ENCODE results near the gene CAPN7.
"Not testable (repeated sequence)": the region's sequence is repeated elsewhere in the genome, so short reads cannot be mapped to it uniquely, and the experiment has no call there.

The CAPN7 gene

GRCh38 chr3:15205934-15206661 lies at the start of gene CAPN7:
Gene CAPN7 (plus strand): TSS chr3:15206246. CDS start chr3:15206496, 250 bp downstream.
- no peaks in the 10 kb centered on the region for H3K9me3 ChIP-seq (ENCODE audit: control insufficient read depth in 5 of 5, low read length in 5 of 5)
- H3K4me1 ChIP-seq (ENCODE audit: control insufficient read depth in 5 of 5, insufficient read depth in 5 of 5, low read length in 5 of 5), result peaks cover 0 to 43% (median 32%) of the 10 kb centered on the region in 5 donors
- peak within 1 kb of the TSS; percentile 88 to 96 (median 95) for H3K4me3 ChIP-seq (ENCODE audit: low read depth in 1 of 5, low read length in 5 of 5)
- H3K27ac ChIP-seq (ENCODE audit: low read depth, low read length), result peak within 1 kb of the TSS; percentile 94
- peak within 1 kb of the TSS; percentile 94 to 98 (median 98) for H3K9ac ChIP-seq (ENCODE audit: low read length in 5 of 5)
- no peaks in the 10 kb centered on the region for H3K27me3 ChIP-seq (ENCODE audit: control insufficient read depth in 5 of 5, insufficient read depth in 4 of 5, low read length in 5 of 5)
- H3K36me3 ChIP-seq (ENCODE audit: control insufficient read depth in 5 of 5, insufficient read depth in 5 of 5, low read length in 5 of 5), result peaks cover 0 to 3% (median 2%) of the 10 kb centered on the region in 5 donors

DNA sequence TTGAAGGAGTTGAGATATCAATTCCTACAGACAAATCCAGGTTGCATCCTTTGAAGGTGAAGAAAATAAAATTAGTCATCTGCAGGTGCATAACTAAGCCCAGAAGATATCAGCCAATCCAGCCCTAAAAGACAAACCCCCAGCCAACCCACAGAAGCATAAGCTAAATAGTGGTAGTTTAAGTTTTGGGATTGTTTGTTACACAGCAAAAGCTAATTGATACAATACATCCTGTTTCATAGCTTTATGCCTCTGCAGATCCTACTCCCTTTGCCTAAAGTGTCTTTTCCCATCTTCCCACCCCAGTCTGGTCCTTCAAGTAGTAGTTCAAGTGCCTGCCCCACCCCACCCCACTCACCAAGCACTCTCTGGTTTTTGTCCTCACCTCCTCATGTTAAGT lies 48.6 kb upstream of the CAPN7 start:
- Histone ChIP-seq H3K36me3 (ENCODE audit: control insufficient read depth in 5 of 5, insufficient read depth in 5 of 5, low read length in 5 of 5) (no peaks in the 10 kb centered on the region), H3K9me3 (ENCODE audit: control insufficient read depth in 5 of 5, low read length in 5 of 5) (peaks cover 0 to 6% (median 3%) of the 10 kb centered on the region in 5 donors), H3K4me3 (ENCODE audit: low read depth in 1 of 5, low read length in 5 of 5) (no peak overlapping the region), H3K4me1 (ENCODE audit: control insufficient read depth in 5 of 5, insufficient read depth in 5 of 5, low read length in 5 of 5) (peaks cover 0 to 6% (median 0%) of the 10 kb centered on the region in 5 donors), H3K27ac (ENCODE audit: low read depth, low read length) (no peak overlapping the region), H3K9ac (ENCODE audit: low read length in 5 of 5) (no peak overlapping the region), H3K27me3 (ENCODE audit: control insufficient read depth in 5 of 5, insufficient read depth in 4 of 5, low read length in 5 of 5) (peaks cover 10 to 17% (median 12%) of the 10 kb centered on the region in 5 donors)

GRCh38 chr3:15159501-15160136 lies 46.4 kb upstream of the CAPN7 start:
- H3K27ac ChIP-seq (ENCODE audit: low read depth, low read length), result no peak overlapping the region
- peaks cover 0 to 6% (median 0%) of the 10 kb centered on the region in 5 donors for H3K4me1 ChIP-seq (ENCODE audit: control insufficient read depth in 5 of 5, insufficient read depth in 5 of 5, low read length in 5 of 5)
- H3K36me3 ChIP-seq (ENCODE audit: control insufficient read depth in 5 of 5, insufficient read depth in 5 of 5, low read length in 5 of 5), result no peaks in the 10 kb centered on the region
- no peak overlapping the region for H3K9ac ChIP-seq (ENCODE audit: low read length in 5 of 5)
- no peak overlapping the region for H3K4me3 ChIP-seq (ENCODE audit: low read depth in 1 of 5, low read length in 5 of 5)
- peaks cover 8 to 17% (median 10%) of the 10 kb centered on the region in 5 donors for H3K27me3 ChIP-seq (ENCODE audit: control insufficient read depth in 5 of 5, insufficient read depth in 4 of 5, low read length in 5 of 5)
- peaks cover 0 to 6% (median 3%) of the 10 kb centered on the region in 5 donors for H3K9me3 ChIP-seq (ENCODE audit: control insufficient read depth in 5 of 5, low read length in 5 of 5)

- Histone ChIP-seq H3K27me3 (ENCODE audit: control insufficient read depth in 5 of 5, insufficient read depth in 4 of 5, low read length in 5 of 5) (peaks cover 0 to 8% (median 4%) of the 10 kb centered on the region in 5 donors), H3K9me3 (ENCODE audit: control insufficient read depth in 5 of 5, low read length in 5 of 5) (peaks cover 0 to 6% (median 3%) of the 10 kb centered on the region in 5 donors), H3K4me3 (ENCODE audit: low read depth in 1 of 5, low read length in 5 of 5) (no peak overlapping the region), H3K36me3 (ENCODE audit: control insufficient read depth in 5 of 5, insufficient read depth in 5 of 5, low read length in 5 of 5) (no peaks in the 10 kb centered on the region), H3K27ac (ENCODE audit: low read depth, low read length) (no peak overlapping the region), H3K9ac (ENCODE audit: low read length in 5 of 5) (no peak overlapping the region), H3K4me1 (ENCODE audit: control insufficient read depth in 5 of 5, insufficient read depth in 5 of 5, low read length in 5 of 5) (peaks cover 0 to 6% (median 0%) of the 10 kb centered on the region in 5 donors)
Observed at GRCh38 chr3:15160662-15161061, 45.4 kb upstream of the CAPN7 start.

- H3K4me1 ChIP-seq (ENCODE audit: control insufficient read depth in 5 of 5, insufficient read depth in 5 of 5, low read length in 5 of 5), result peaks cover 0 to under 1% (median 0%) of the 10 kb centered on the region in 5 donors
- H3K27ac ChIP-seq (ENCODE audit: low read depth, low read length), result no peak overlapping the region
- no peak overlapping the region for H3K4me3 ChIP-seq (ENCODE audit: low read depth in 1 of 5, low read length in 5 of 5)
- H3K9ac ChIP-seq (ENCODE audit: low read length in 5 of 5), result no peak overlapping the region
- H3K36me3 ChIP-seq (ENCODE audit: control insufficient read depth in 5 of 5, insufficient read depth in 5 of 5, low read length in 5 of 5), result no peaks in the 10 kb centered on the region
- H3K9me3 ChIP-seq (ENCODE audit: control insufficient read depth in 5 of 5, low read length in 5 of 5), result peaks cover 0 to 6% (median 3%) of the 10 kb centered on the region in 5 donors
- H3K27me3 ChIP-seq (ENCODE audit: control insufficient read depth in 5 of 5, insufficient read depth in 4 of 5, low read length in 5 of 5), result peaks cover 0 to 6% (median 2%) of the 10 kb centered on the region in 5 donors
Observed at GRCh38 chr3:15161133-15161532, 44.9 kb upstream of the CAPN7 start.

DNA sequence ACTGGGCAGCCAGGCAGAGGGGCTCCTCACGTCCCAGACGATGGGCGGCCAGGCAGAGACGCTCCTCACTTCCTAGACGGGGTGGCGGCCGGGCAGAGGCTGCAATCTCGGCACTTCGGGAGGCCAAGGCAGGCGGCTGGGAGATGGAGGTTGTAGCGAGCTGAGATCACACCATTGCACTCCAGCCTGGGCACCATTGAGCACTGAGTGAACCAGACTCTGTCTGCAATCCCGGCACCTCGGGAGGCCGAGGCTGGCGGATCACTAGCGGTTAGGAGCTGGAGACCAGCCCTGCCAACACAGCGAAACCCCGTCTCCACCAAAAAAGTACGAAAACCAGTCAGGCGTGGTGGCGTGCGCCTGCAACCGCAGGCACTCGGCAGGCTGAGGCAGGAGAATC lies 42.4 kb upstream of the CAPN7 start:
- H3K4me3 ChIP-seq (ENCODE audit: low read depth in 1 of 5, low read length in 5 of 5); H3K27ac ChIP-seq (ENCODE audit: low read depth, low read length); H3K9me3 ChIP-seq (ENCODE audit: control insufficient read depth in 5 of 5, low read length in 5 of 5); H3K27me3 ChIP-seq (ENCODE audit: control insufficient read depth in 5 of 5, insufficient read depth in 4 of 5, low read length in 5 of 5); H3K9ac ChIP-seq (ENCODE audit: low read length in 5 of 5); H3K36me3 ChIP-seq (ENCODE audit: control insufficient read depth in 5 of 5, insufficient read depth in 5 of 5, low read length in 5 of 5); H3K4me1 ChIP-seq (ENCODE audit: control insufficient read depth in 5 of 5, insufficient read depth in 5 of 5, low read length in 5 of 5): not testable (repeated sequence)

GRCh38 chr3:15164340-15164739 lies 41.7 kb upstream of the CAPN7 start:
- no peak overlapping the region for H3K9ac ChIP-seq (ENCODE audit: low read length in 5 of 5)
- no peaks in the 10 kb centered on the region for H3K9me3 ChIP-seq (ENCODE audit: control insufficient read depth in 5 of 5, low read length in 5 of 5)
- no peaks in the 10 kb centered on the region for H3K27me3 ChIP-seq (ENCODE audit: control insufficient read depth in 5 of 5, insufficient read depth in 4 of 5, low read length in 5 of 5)
- H3K4me3 ChIP-seq (ENCODE audit: low read depth in 1 of 5, low read length in 5 of 5), result no peak overlapping the region
- H3K4me1 ChIP-seq (ENCODE audit: control insufficient read depth in 5 of 5, insufficient read depth in 5 of 5, low read length in 5 of 5), result no peaks in the 10 kb centered on the region
- H3K27ac ChIP-seq (ENCODE audit: low read depth, low read length), result no peak overlapping the region
- no peaks in the 10 kb centered on the region for H3K36me3 ChIP-seq (ENCODE audit: control insufficient read depth in 5 of 5, insufficient read depth in 5 of 5, low read length in 5 of 5)

DNA sequence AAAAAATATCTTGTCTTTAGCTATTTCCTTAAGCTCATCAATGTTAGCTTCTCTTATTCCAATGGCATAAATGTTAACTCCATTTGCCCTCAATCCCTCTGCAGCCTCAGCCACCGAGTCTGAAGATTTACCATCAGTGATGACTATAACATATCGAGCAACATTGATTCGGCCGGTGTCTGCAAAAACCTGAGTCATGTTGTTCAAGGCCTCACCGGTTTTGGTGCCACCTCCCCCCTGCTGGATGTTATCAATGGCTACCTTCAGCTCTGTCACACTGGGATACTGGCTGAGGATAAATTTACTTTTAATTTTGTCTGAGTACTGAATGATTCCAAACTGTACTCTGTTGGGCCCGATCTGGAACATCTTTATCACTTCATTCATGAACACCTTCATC lies 41.0 kb upstream of the CAPN7 start:
- Histone ChIP-seq H3K27ac (ENCODE audit: low read depth, low read length) (no peak overlapping the region), H3K27me3 (ENCODE audit: control insufficient read depth in 5 of 5, insufficient read depth in 4 of 5, low read length in 5 of 5) (no peaks in the 10 kb centered on the region), H3K4me1 (ENCODE audit: control insufficient read depth in 5 of 5, insufficient read depth in 5 of 5, low read length in 5 of 5) (no peaks in the 10 kb centered on the region), H3K4me3 (ENCODE audit: low read depth in 1 of 5, low read length in 5 of 5) (no peak overlapping the region), H3K9me3 (ENCODE audit: control insufficient read depth in 5 of 5, low read length in 5 of 5) (no peaks in the 10 kb centered on the region), H3K36me3 (ENCODE audit: control insufficient read depth in 5 of 5, insufficient read depth in 5 of 5, low read length in 5 of 5) (no peaks in the 10 kb centered on the region), H3K9ac (ENCODE audit: low read length in 5 of 5) (no peak overlapping the region)

DNA sequence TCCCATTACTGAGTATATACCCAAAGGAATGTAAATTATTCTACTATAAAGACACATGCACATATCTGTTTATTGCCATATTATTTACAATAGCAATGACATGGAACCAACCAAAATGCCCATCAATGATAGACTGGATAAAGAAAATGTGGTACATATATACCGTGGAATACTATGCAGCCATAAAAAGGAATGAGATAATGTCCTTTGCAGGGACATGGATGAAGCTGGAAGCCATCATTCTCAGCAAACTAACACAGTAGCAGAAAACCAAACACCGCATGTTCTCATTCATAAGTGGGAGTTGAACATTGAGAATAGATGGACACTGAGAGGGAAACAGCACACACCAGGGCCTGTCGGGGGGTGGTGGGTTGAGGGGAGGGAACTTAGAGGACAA lies 39.7 kb upstream of the CAPN7 start:
- not testable (repeated sequence) for H3K36me3 ChIP-seq (ENCODE audit: control insufficient read depth in 5 of 5, insufficient read depth in 5 of 5, low read length in 5 of 5); H3K4me3 ChIP-seq (ENCODE audit: low read depth in 1 of 5, low read length in 5 of 5); H3K27ac ChIP-seq (ENCODE audit: low read depth, low read length); H3K4me1 ChIP-seq (ENCODE audit: control insufficient read depth in 5 of 5, insufficient read depth in 5 of 5, low read length in 5 of 5); H3K9me3 ChIP-seq (ENCODE audit: control insufficient read depth in 5 of 5, low read length in 5 of 5); H3K27me3 ChIP-seq (ENCODE audit: control insufficient read depth in 5 of 5, insufficient read depth in 4 of 5, low read length in 5 of 5); H3K9ac ChIP-seq (ENCODE audit: low read length in 5 of 5)

GRCh38 chr3:15171096-15171495 lies 35.0 kb upstream of the CAPN7 start:
- no peaks in the 10 kb centered on the region for H3K9me3 ChIP-seq (ENCODE audit: control insufficient read depth in 5 of 5, low read length in 5 of 5)
- no peak overlapping the region for H3K9ac ChIP-seq (ENCODE audit: low read length in 5 of 5)
- peaks cover 0 to 4% (median 0%) of the 10 kb centered on the region in 5 donors for H3K27me3 ChIP-seq (ENCODE audit: control insufficient read depth in 5 of 5, insufficient read depth in 4 of 5, low read length in 5 of 5)
- H3K4me1 ChIP-seq (ENCODE audit: control insufficient read depth in 5 of 5, insufficient read depth in 5 of 5, low read length in 5 of 5), result no peaks in the 10 kb centered on the region
- no peak overlapping the region for H3K4me3 ChIP-seq (ENCODE audit: low read depth in 1 of 5, low read length in 5 of 5)
- no peak overlapping the region for H3K27ac ChIP-seq (ENCODE audit: low read depth, low read length)
- H3K36me3 ChIP-seq (ENCODE audit: control insufficient read depth in 5 of 5, insufficient read depth in 5 of 5, low read length in 5 of 5), result no peaks in the 10 kb centered on the region

All from subcutaneous abdominal adipose tissue (tissue), 5 donors.